ENCODE data around the gene TTC3.
"Not testable (repeated sequence)": the region's sequence is repeated elsewhere in the genome, so short reads cannot be mapped to it uniquely, and the experiment has no call there.

TTC3 gene

GRCh38 chr21:37139902-37140301 lies 66.8 kb downstream of the TTC3 start:
- Histone ChIP-seq H3K27me3 (ENCODE audit: insufficient read depth, poor library complexity, severe bottlenecking) (no peaks in the 10 kb centered on the region), H3K4me3 (replicated peaks; ENCODE audit: insufficient read depth, low read length) (no peak overlapping the region)
- TF ChIP-seq REST (IDR thresholded peaks at IDR 0.05; ENCODE audit: insufficient replicate concordance, low read depth) (no peak), GABPA (IDR thresholded peaks at IDR 0.05; ENCODE audit: low read depth) (no peak), SPI1 (IDR thresholded peaks at IDR 0.05; ENCODE audit: borderline replicate concordance, low read depth) (no peak), POLR2AphosphoS5 (IDR thresholded peaks at IDR 0.05; ENCODE audit: low read depth) (no peak), CTCF (IDR thresholded peaks at IDR 0.05; ENCODE audit: insufficient read depth, low read length) (no peak)

GRCh38 chr21:37143392-37143791 lies 70.3 kb downstream of the TTC3 start:
- not testable (repeated sequence) for H3K27me3 ChIP-seq (ENCODE audit: insufficient read depth, poor library complexity, severe bottlenecking); H3K4me3 ChIP-seq (replicated peaks; ENCODE audit: insufficient read depth, low read length); DNase-seq (ENCODE audit: low read depth in 1 of 2, low spot score in 1 of 2); H3K27ac ChIP-seq (replicated peaks)

More at GRCh38 chr21:37139902-37140301, 66.8 kb downstream of the TTC3 start:
- no peak for DNase-seq (ENCODE audit: low read depth in 1 of 2, low spot score in 1 of 2)
- no peak overlapping the region for H3K27ac ChIP-seq (replicated peaks)

- no peak overlapping the region for H3K27ac ChIP-seq (replicated peaks)
- no peak for TF ChIP-seq SPI1 (IDR thresholded peaks at IDR 0.05; ENCODE audit: borderline replicate concordance, low read depth)
- TF ChIP-seq GABPA (IDR thresholded peaks at IDR 0.05; ENCODE audit: low read depth) = no peak
- no peak for TF ChIP-seq POLR2AphosphoS5 (IDR thresholded peaks at IDR 0.05; ENCODE audit: low read depth)
- TF ChIP-seq REST (IDR thresholded peaks at IDR 0.05; ENCODE audit: insufficient replicate concordance, low read depth) = no peak
- TF ChIP-seq CTCF (IDR thresholded peaks at IDR 0.05; ENCODE audit: insufficient read depth, low read length) = no peak
- H3K4me3 ChIP-seq (replicated peaks; ENCODE audit: insufficient read depth, low read length) = no peak overlapping the region
Measured at GRCh38 chr21:37145635-37146111, 72.6 kb downstream of the TTC3 start.

GRCh38 chr21:37146320-37147235 lies 73.5 kb downstream of the TTC3 start:
- no peak overlapping the region for H3K4me3 ChIP-seq (replicated peaks; ENCODE audit: insufficient read depth, low read length)
- H3K27me3 ChIP-seq (ENCODE audit: insufficient read depth, poor library complexity, severe bottlenecking) = no peaks in the 10 kb centered on the region
- no peak for DNase-seq (ENCODE audit: low read depth in 1 of 2, low spot score in 1 of 2)
- H3K27ac ChIP-seq (replicated peaks) = no peak overlapping the region
- TF ChIP-seq POLR2AphosphoS5 (IDR thresholded peaks at IDR 0.05; ENCODE audit: low read depth) = no peak

More at GRCh38 chr21:37145635-37146111, 72.6 kb downstream of the TTC3 start:
- no peak for DNase-seq (ENCODE audit: low read depth in 1 of 2, low spot score in 1 of 2)
- no peaks in the 10 kb centered on the region for H3K27me3 ChIP-seq (ENCODE audit: insufficient read depth, poor library complexity, severe bottlenecking)

Measured in HL-60 (cell line).